K562 (cell line): ENCODE data around the gene COQ8B. TPM values are rescaled to one million over a fixed set of nuclear protein-coding genes. Genes with fewer than 3 reads are reported as not detected.

ENCODE experiments used
- ATAC-seq: fragments of 200-7000 bp; cut with Tn5 transposase; 3 replicates; pipeline ENCODE4 v1.9.1; 2020; ENCODE audit warnings: moderate library complexity
- BruUV-seq: library from RNA; stranded (reverse); fragments of 400-500 nt; replicated peaks from 2 replicates; lab custom pipeline; 2021; lab: Mats Ljungman, UMichigan
- CTCF ChIA-PET: fragments of 300-600 bp; formaldehyde crosslinking; extraction: SDS; loops from one replicate; lab custom pipeline; 2021; ENCODE audit warnings: low intra/inter-chr PET ratio; lab: Yijun Ruan, JAX
- POLR2A ChIA-PET: fragments of 300-600, 350-650 bp; sonication (Branson Sonifier 250); formaldehyde crosslinking; extraction: SDS; loops from one replicate; lab custom pipeline; 2021; ENCODE audit warnings: antibody characterized with exemption, inconsistent platforms; lab: Yijun Ruan, JAX
- DNase-seq, 4 experiments: peaks; one replicate each; pipeline versions ENCODE4 v3.0.0 to v3.0.0-alpha.2; 2011 to 2018; ENCODE audit warnings: low spot score in 3 of 4, mixed read lengths in 3 of 4; ENCODE audit errors: extremely low read depth in 1 of 4
- FAIRE-seq: peaks from 2 replicates; lab custom pipeline; 2011; peaks lifted over from hg19 to GRCh38; lab: Jason Lieb, UNC
- H2AFZ ChIP-seq: 2 replicates; pipeline ENCODE4 v1.6.0; 2011; ENCODE audit warnings: low read depth, low read length, control low read depth, inconsistent platforms
- H3K27ac ChIP-seq: fragments of 200-600 bp; 3 replicates; pipeline ENCODE4 v1.8.0; 2011; ENCODE audit warnings: low read depth, mild to moderate bottlenecking, control low read depth, inconsistent platforms, low read length, moderate library complexity, mixed read lengths; ENCODE audit errors: extremely low read depth
- H3K27me3 ChIP-seq, 2 experiments: fragments of 300-600 bp in 1 of 2; 2 replicates in 1 of 2; 3 replicates in 1 of 2; pipeline versions ENCODE4 v1.6.0 to v1.8.0; 2011; ENCODE audit warnings: inconsistent platforms in 2 of 2, low read length in 2 of 2, mild to moderate bottlenecking in 1 of 2, mixed read lengths in 1 of 2, moderate library complexity in 1 of 2; ENCODE audit not compliant: control insufficient read depth in 2 of 2, insufficient read depth in 2 of 2
- H3K36me3 ChIP-seq: fragments of 300-600 bp; 3 replicates; pipeline ENCODE4 v1.8.0; 2011; ENCODE audit warnings: mild to moderate bottlenecking, low read length, inconsistent platforms; ENCODE audit not compliant: control insufficient read depth, insufficient read depth
- H3K4me1 ChIP-seq, 2 experiments: fragments of 200-600 bp in 1 of 2; replicated peaks in 1 of 2; 2 replicates in 1 of 2; 3 replicates in 1 of 2; pipeline versions ENCODE4 v1.5.1 to v1.8.0; 2011; ENCODE audit warnings: inconsistent platforms in 2 of 2, low read length in 2 of 2, mild to moderate bottlenecking in 1 of 2, mixed read lengths in 1 of 2, moderate library complexity in 1 of 2; ENCODE audit not compliant: control insufficient read depth in 2 of 2, insufficient read depth in 2 of 2
- H3K4me2 ChIP-seq: 2 replicates; pipeline ENCODE4 v1.6.1; 2011; ENCODE audit warnings: low read length, control low read depth, inconsistent platforms, mixed read lengths; ENCODE audit not compliant: insufficient read depth
- H3K4me3 ChIP-seq: fragments of 200-600 bp; sonication (generic), shearing (Covaris generic); 2 replicates; pipeline ENCODE4 v1.5.1; 2016; ENCODE audit warnings: control low read depth, inconsistent platforms
- H3K79me2 ChIP-seq: fragments of 200-600 bp; 3 replicates; pipeline ENCODE4 v1.8.0; 2011; ENCODE audit warnings: low read length, inconsistent platforms; ENCODE audit not compliant: control insufficient read depth, insufficient read depth
- H3K9ac ChIP-seq, 2 experiments: 2 replicates each; pipeline versions ENCODE4 v1.6.0 to v1.6.1; 2011; ENCODE audit warnings: low read depth in 2 of 2, low read length in 2 of 2, control low read depth in 1 of 2, inconsistent platforms in 1 of 2, mild to moderate bottlenecking in 1 of 2, mixed read lengths in 1 of 2; ENCODE audit not compliant: insufficient read depth in 1 of 2
- H3K9me1 ChIP-seq: one replicate; pipeline ENCODE4 v1.6.0; 2011; ENCODE audit warnings: inconsistent platforms, mild to moderate bottlenecking, low read length, moderate library complexity; ENCODE audit not compliant: control insufficient read depth, insufficient read depth
- H3K9me3 ChIP-seq: replicated peaks from 2 replicates; pipeline ENCODE4 v1.5.1; 2011; ENCODE audit warnings: low read depth, low read length, inconsistent platforms; ENCODE audit not compliant: control insufficient read depth, insufficient read depth
- H4K20me1 ChIP-seq: replicated peaks from 2 replicates; pipeline ENCODE4 v1.6.1; 2011; ENCODE audit warnings: low read length, inconsistent platforms, mixed read lengths; ENCODE audit not compliant: control insufficient read depth, insufficient read depth
- BCOR ChIP-seq: fragments of 450-650 bp; IDR thresholded peaks from 2 replicates; pipeline ENCODE4 v1.6.1; 2016
- GATA2 ChIP-seq: sonication (generic); formaldehyde crosslinking; IDR thresholded peaks from 2 replicates; pipeline ENCODE4 v1.4.0; 2020; ENCODE audit warnings: mild to moderate bottlenecking, missing genetic modification reagents
- GTF2A2 ChIP-seq: IDR thresholded peaks from 2 replicates; pipeline ENCODE4 v1.6.1; 2016; ENCODE audit warnings: mild to moderate bottlenecking, missing genetic modification characterization, missing compliant biosample characterization
- HMBOX1 ChIP-seq: sonication (generic); IDR thresholded peaks from 2 replicates; pipeline ENCODE4 v1.6.1; 2016
- HNRNPK ChIP-seq: fragments of 200-400 bp; formaldehyde crosslinking; IDR thresholded peaks from one replicate; pipeline ENCODE4 v1.6.1; 2018; ENCODE audit warnings: mild to moderate bottlenecking, low read depth, low read length; ENCODE audit not compliant: poor library complexity, severe bottlenecking
- MCM2 ChIP-seq: fragments of 450-650 bp; IDR thresholded peaks from 2 replicates; pipeline ENCODE4 v1.6.1; 2017; ENCODE audit warnings: low read depth, mild to moderate bottlenecking
- MXI1 ChIP-seq: IDR thresholded peaks from 2 replicates; pipeline ENCODE4 v1.6.1; 2011; ENCODE audit warnings: low read depth, mild to moderate bottlenecking, improper control_type of control experiment, low read length
- MYC ChIP-seq, 2 experiments: fragments of 250-450 bp in 1 of 2; sonication (Bioruptor Pico) in 1 of 2; IDR thresholded peaks; 2 replicates each; pipeline versions ENCODE4 v1.5.1 to v1.6.1; 2012 to 2021; ENCODE audit warnings: low read depth in 2 of 2, borderline replicate concordance in 1 of 2, improper control_type of control experiment in 1 of 2, low read length in 1 of 2, mild to moderate bottlenecking in 1 of 2, moderate library complexity in 1 of 2
- RAD21 ChIP-seq, 2 experiments: fragments of 250-450 bp in 1 of 2; fragments of 450-650 bp in 1 of 2; sonication (Bioruptor Pico) in 1 of 2; formaldehyde crosslinking in 1 of 2; IDR thresholded peaks in 1 of 2; conservative IDR thresholded peaks in 1 of 2; 2 replicates each; pipeline versions ENCODE4 v1.4.0 to v1.8.0; 2020 to 2022; ENCODE audit warnings: mild to moderate bottlenecking in 2 of 2, moderate library complexity in 1 of 2
- SRSF3 ChIP-seq: fragments of 200-400 bp; formaldehyde crosslinking; IDR thresholded peaks from 2 replicates; pipeline ENCODE4 v1.6.1; 2016; ENCODE audit warnings: mild to moderate bottlenecking, low read length, moderate library complexity; ENCODE audit not compliant: insufficient read depth
- TCF7 ChIP-seq: sonication (generic); IDR thresholded peaks from 2 replicates; pipeline ENCODE4 v1.6.1; 2016; ENCODE audit warnings: antibody characterized with exemption, borderline replicate concordance
- USF1 ChIP-seq: sonication (generic); formaldehyde crosslinking; IDR thresholded peaks from 2 replicates; pipeline ENCODE4 v1.9.0; 2022; ENCODE audit warnings: mild to moderate bottlenecking, missing genetic modification reagents
- ZBTB17 ChIP-seq: fragments of 450-650 bp; formaldehyde crosslinking; IDR thresholded peaks from 2 replicates; pipeline ENCODE4 v1.4.0; 2020; ENCODE audit warnings: mild to moderate bottlenecking
- ZBTB8A ChIP-seq: fragments of 450-650 bp; IDR thresholded peaks from 2 replicates; pipeline ENCODE4 v1.6.1; 2018; ENCODE audit warnings: mild to moderate bottlenecking, moderate library complexity; ENCODE audit not compliant: partially characterized antibody
- ZNF408 ChIP-seq: fragments of 250-450 bp; sonication (Bioruptor Pico); IDR thresholded peaks from 2 replicates; pipeline ENCODE4 v1.4.0; 2020; ENCODE audit warnings: low read depth, mild to moderate bottlenecking, moderate library complexity
- ZNF780A ChIP-seq: fragments of 250-450 bp; sonication (Bioruptor Pico); IDR thresholded peaks from 2 replicates; pipeline ENCODE4 v1.5.0; 2021; ENCODE audit warnings: mild to moderate bottlenecking
- WGBS: fragments of 100-300 bp; shearing (Covaris generic); methylation state at CpG from one replicate; pipeline ENCODE4 v1.1.6; 2016; ENCODE audit warnings: low coverage, mixed read lengths; ENCODE audit not compliant: insufficient coverage; ENCODE audit errors: missing lambda C conversion rate; 5-methylcytosine and 5-hydroxymethylcytosine counted together
- in situ Hi-C: fragments of 300-500 bp; cut with MboI; formaldehyde crosslinking; loops from 4 replicates; pipeline ENCODE4 v1.15.0; 2018; ENCODE audit warnings: inconsistent platforms, mixed read lengths
- intact Hi-C: fragments of 100-400 bp; cut with micrococcal nuclease; formaldehyde crosslinking; loops from 2 replicates; pipeline ENCODE4 v1.14.2; 2022
- polyA plus RNA-seq, 8 experiments: library from polyadenylated mRNA; depleted of rRNA in 4 of 8; stranded (reverse) in 5 of 8; unstranded in 3 of 8; fragments of >200 nt; fragmentation: Nextera tagmentation in 2 of 8; fragmentation: Illumina TruSeq in 1 of 8; extraction: Ambion mirVana in 2 of 8; extraction: Trizol in 1 of 8; gene quantifications; 2 replicates each; pipeline versions ENCODE4 v1.2.1 to v1.2.3, GENCODE V29; 2011 to 2014; ENCODE audit warnings: inconsistent platforms in 1 of 8, missing spikeins in 1 of 8
- total RNA-seq, 7 experiments: library from RNA; depleted of rRNA in 6 of 7; stranded (reverse); fragments of >200 nt in 6 of 7; fragmentation: Illumina TruSeq in 2 of 7; extraction: Trizol in 2 of 7; gene quantifications; 2 replicates each; pipeline versions ENCODE4 v1.2.1 to v1.2.3, GENCODE V29; 2011 to 2021; ENCODE audit warnings: low replicate concordance in 1 of 7
- TF ChIP-seq, protein P1 (sequence below): fragments of 250-450 bp; sonication (Bioruptor Pico); IDR thresholded peaks from 2 replicates; pipeline ENCODE4 v1.5.0; 2021

The COQ8B gene
- total and polyA plus RNA-seq, 9 of the 15 experiments (the other 6 are each of a cell fraction or from before 2014, with no cell fraction given): 0.41 to 32.3 (median 12.9) TPM

- ATAC-seq (peak; percentile 45), FAIRE-seq (peak; percentile 15), DNase-seq (peak in 1 of 4 experiments; percentile 36)
- H3K9me3 ChIP-seq: no peaks in the 10 kb centered on the region
- H4K20me1 ChIP-seq: 0 out of 2 replicates have a peak, but pooled peaks cover 3% of the 10 kb centered on the region
- ChIA-PET CTCF (no interaction called here), POLR2A (interaction anchor here (0.7 to 2.0 kb wide), 6 partner anchors 9 to 450 kb away, joined by 3 to 9 read pairs (median 4); partner anchors contain the start of genes ACTMAP and SNRPA)
- H3K4me3 ChIP-seq: no peak overlapping the region
- peak overlapping the region in 1 of 2 experiments; percentile 66; a peak in 2 of 4 replicates for H3K9ac ChIP-seq
- no peaks in the 10 kb centered on the region for H3K79me2 ChIP-seq
- no TSS peak for BruUV-seq
- no peaks in the 10 kb centered on the region for H3K27me3 ChIP-seq
- WGBS: 74% methylated on average over 10 of the region's 10 CpGs
- intact Hi-C loops (loop anchor here (5.0 kb wide), 1 partner anchor 79 kb away; no protein-coding TSS in a partner anchor), in situ Hi-C loops (no loop called here)
- no peaks in the 10 kb centered on the region for H3K9me1 ChIP-seq
- H3K4me1 ChIP-seq: peaks cover 0 to 42% of the 10 kb centered on the region in 2 experiments; a peak in 3 of 5 replicates
- H3K36me3 ChIP-seq: peaks cover 30% of the 10 kb centered on the region; the same call in 2 of the 3 replicates
- H2AFZ ChIP-seq: no peak overlapping the region
- H3K4me2 ChIP-seq: no peak overlapping the region
- peak overlapping the region; percentile 38; the same call in 1 of the 3 replicates for H3K27ac ChIP-seq
- TF ChIP-seq TCF7 (no peak), MXI1 (no peak), ZNF408 (CRISPR knock-in tag) (no peak), MCM2 (no peak), ZBTB8A (no peak), GTF2A2 (no peak), ZBTB17 (CRISPR knock-in tag) (no peak), SRSF3 (no peak), MYC (IDR thresholded peaks at IDR 0.05; ENCODE audit: low read depth, low read length) (0 out of 2 replicates have a peak, but pooled peaks have one; percentile 25), MYC (CRISPR knock-in tag; IDR thresholded peaks at IDR 0.05; ENCODE audit: borderline replicate concordance, low read depth) (no peak), BCOR (no peak), ZNF780A (CRISPR knock-in tag) (no peak), USF1 (CRISPR knock-in tag) (peak; percentile 33; the same call in 1 of the 2 replicates), HMBOX1 (no peak), HNRNPK (no peak), GATA2 (no peak), RAD21 (CRISPR knock-in tag; conservative IDR thresholded peaks at IDR 0.05 in 1 of 2, IDR thresholded peaks at IDR 0.05 in 1 of 2) (peak in 1 of 2 experiments; percentile 36; a peak in 3 of 4 replicates)
- TF ChIP-seq, protein P1, sequence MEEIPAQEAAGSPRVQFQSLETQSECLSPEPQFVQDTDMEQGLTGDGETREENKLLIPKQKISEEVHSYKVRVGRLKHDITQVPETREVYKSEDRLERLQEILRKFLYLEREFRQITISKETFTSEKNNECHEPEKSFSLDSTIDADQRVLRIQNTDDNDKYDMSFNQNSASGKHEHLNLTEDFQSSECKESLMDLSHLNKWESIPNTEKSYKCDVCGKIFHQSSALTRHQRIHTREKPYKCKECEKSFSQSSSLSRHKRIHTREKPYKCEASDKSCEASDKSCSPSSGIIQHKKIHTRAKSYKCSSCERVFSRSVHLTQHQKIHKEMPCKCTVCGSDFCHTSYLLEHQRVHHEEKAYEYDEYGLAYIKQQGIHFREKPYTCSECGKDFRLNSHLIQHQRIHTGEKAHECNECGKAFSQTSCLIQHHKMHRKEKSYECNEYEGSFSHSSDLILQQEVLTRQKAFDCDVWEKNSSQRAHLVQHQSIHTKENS (CRISPR knock-in tag): no peak
Measured at GRCh38 chr19:40741527-40742390, 25.1 kb upstream of the COQ8B start.
